HL-60 (cell line): Measurements from ENCODE around the gene RNU6-9.

ENCODE experiments used
- DNase-seq, 2 experiments: peaks; one replicate each; pipeline ENCODE4 v3.0.0-alpha.2; 2010 to 2020; ENCODE audit warnings: low read depth in 1 of 2, low spot score in 1 of 2
- H3K27ac ChIP-seq: fragments of 250-450 bp; sonication (Bioruptor Pico); replicated peaks from 2 replicates; pipeline ENCODE4 v1.5.1; 2020; ENCODE audit warnings: mild to moderate bottlenecking, moderate library complexity
- H3K27me3 ChIP-seq: fragments of 250-450 bp; sonication (Bioruptor Pico); 2 replicates; pipeline ENCODE4 v1.5.1; 2021; ENCODE audit warnings: mild to moderate bottlenecking, moderate library complexity; ENCODE audit not compliant: insufficient read depth, poor library complexity, severe bottlenecking
- H3K4me3 ChIP-seq: replicated peaks from 2 replicates; pipeline ENCODE4 v1.5.1; 2011; ENCODE audit warnings: mild to moderate bottlenecking, control low read depth, low read length; ENCODE audit not compliant: insufficient read depth
- CTCF ChIP-seq: IDR thresholded peaks from one replicate; pipeline ENCODE4 v1.5.1; 2011; ENCODE audit warnings: low read length, control low read depth, inconsistent platforms; ENCODE audit not compliant: insufficient read depth
- GABPA ChIP-seq: IDR thresholded peaks from 2 replicates; pipeline ENCODE4 v1.6.1; 2012; ENCODE audit warnings: low read depth
- POLR2AphosphoS5 ChIP-seq: IDR thresholded peaks from 2 replicates; pipeline ENCODE4 v1.6.1; 2012; ENCODE audit warnings: low read depth
- REST ChIP-seq: IDR thresholded peaks from 2 replicates; pipeline ENCODE4 v1.6.1; 2012; ENCODE audit warnings: low read depth; ENCODE audit not compliant: insufficient replicate concordance
- SPI1 ChIP-seq: IDR thresholded peaks from 2 replicates; pipeline ENCODE4 v1.6.1; 2012; ENCODE audit warnings: low read depth, mild to moderate bottlenecking, borderline replicate concordance

RNU6-9 gene

GRCh38 chr19:920051-920864 is 27.0 kb downstream of the RNU6-9 start:
- TF ChIP-seq POLR2AphosphoS5: no peak
- TF ChIP-seq SPI1: no peak
- TF ChIP-seq CTCF: no peak
- TF ChIP-seq GABPA: no peak
- TF ChIP-seq REST: no peak
- H3K27ac ChIP-seq: no peak overlapping the region
- DNase-seq: peak in 1 of 2 experiments; percentile 45
- H3K4me3 ChIP-seq: peak overlapping the region; percentile 18
- peaks cover 37% of the 10 kb centered on the region for H3K27me3 ChIP-seq

GRCh38 chr19:924553-925086 is 31.3 kb downstream of the RNU6-9 start:
- TF ChIP-seq CTCF (no peak), REST (no peak), SPI1 (no peak), GABPA (no peak), POLR2AphosphoS5 (no peak)
- Histone ChIP-seq H3K27ac (peak overlapping the region; percentile 98), H3K27me3 (peaks cover 9% of the 10 kb centered on the region), H3K4me3 (peak overlapping the region; percentile 74)
- peak in 1 of 2 experiments; percentile 48 for DNase-seq

- Histone ChIP-seq H3K27ac (peak overlapping the region; percentile 98), H3K27me3 (peaks cover 6% of the 10 kb centered on the region), H3K4me3 (peak overlapping the region; percentile 74)
- DNase-seq: peak; percentile 70 to 82
- no peak for TF ChIP-seq REST
- 0 out of 2 replicates have a peak, but pooled peaks have one; percentile 24 for TF ChIP-seq GABPA
Measured at GRCh38 chr19:925087-925525, 31.8 kb downstream of the RNU6-9 start.
